Body of pancreas (tissue), 4 donors: ENCODE results near the gene CD44.

Experiments used
- POLR2A ChIP-seq, 3 donors: fragments of 450-650 bp; IDR thresholded peaks; one replicate each; pipeline ENCODE4 v1.6.1; 2016; ENCODE audit warnings: antibody characterized with exemption in 3 of 3, mild to moderate bottlenecking in 2 of 3
- TF ChIP-seq, protein P1 (sequence below), 7 experiments: fragments of 450-650 bp in 4 of 7; fragments of 200-600 bp in 3 of 7; sonication (generic) in 3 of 7; IDR thresholded peaks; one replicate each; pipeline ENCODE4 v1.5.1; 2016 to 2019; ENCODE audit warnings: antibody characterized with exemption in 7 of 7

DNA sequence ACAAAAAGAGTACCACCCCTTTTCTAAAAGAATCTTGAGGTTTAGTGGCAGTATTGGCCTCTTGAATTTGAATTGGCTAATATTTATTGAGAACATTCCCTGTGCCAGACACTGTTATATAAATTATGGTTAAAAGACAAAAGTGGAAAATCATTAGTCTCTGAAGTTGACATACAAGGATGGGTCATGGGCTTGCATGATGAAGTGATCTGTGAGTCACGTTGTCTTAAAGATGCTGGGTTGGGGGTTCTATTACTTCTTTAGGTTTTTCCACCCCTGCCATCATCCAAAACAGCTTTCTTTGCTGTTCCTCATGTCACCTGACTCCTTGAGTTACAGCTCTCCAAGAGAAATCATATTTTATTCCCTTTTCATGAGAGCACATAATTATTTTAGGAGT is 85.0 kb downstream of the CD44 start:
- no peak for TF ChIP-seq POLR2A (IDR thresholded peaks at IDR 0.05)
- TF ChIP-seq, protein P1, sequence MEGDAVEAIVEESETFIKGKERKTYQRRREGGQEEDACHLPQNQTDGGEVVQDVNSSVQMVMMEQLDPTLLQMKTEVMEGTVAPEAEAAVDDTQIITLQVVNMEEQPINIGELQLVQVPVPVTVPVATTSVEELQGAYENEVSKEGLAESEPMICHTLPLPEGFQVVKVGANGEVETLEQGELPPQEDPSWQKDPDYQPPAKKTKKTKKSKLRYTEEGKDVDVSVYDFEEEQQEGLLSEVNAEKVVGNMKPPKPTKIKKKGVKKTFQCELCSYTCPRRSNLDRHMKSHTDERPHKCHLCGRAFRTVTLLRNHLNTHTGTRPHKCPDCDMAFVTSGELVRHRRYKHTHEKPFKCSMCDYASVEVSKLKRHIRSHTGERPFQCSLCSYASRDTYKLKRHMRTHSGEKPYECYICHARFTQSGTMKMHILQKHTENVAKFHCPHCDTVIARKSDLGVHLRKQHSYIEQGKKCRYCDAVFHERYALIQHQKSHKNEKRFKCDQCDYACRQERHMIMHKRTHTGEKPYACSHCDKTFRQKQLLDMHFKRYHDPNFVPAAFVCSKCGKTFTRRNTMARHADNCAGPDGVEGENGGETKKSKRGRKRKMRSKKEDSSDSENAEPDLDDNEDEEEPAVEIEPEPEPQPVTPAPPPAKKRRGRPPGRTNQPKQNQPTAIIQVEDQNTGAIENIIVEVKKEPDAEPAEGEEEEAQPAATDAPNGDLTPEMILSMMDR (IDR thresholded peaks at IDR 0.05), result no peak
